DND-41 (cell line): Measurements from ENCODE around the gene U2AF2.

Experiments used
- ATAC-seq: fragments of 200-7000 bp; cut with Tn5 transposase; 3 replicates; pipeline ENCODE4 v1.9.1; 2021; ENCODE audit warnings: low read depth; ENCODE audit not compliant: insufficient read depth
- DNase-seq: peaks from one replicate; pipeline ENCODE4 v3.0.0-alpha.2; 2020
- H2AFZ ChIP-seq: 2 replicates; pipeline ENCODE4 v1.6.0; 2012; ENCODE audit warnings: low read depth, low read length
- H3K27ac ChIP-seq: 2 replicates; pipeline ENCODE4 v1.5.1; 2012; ENCODE audit warnings: low read length, inconsistent platforms
- H3K27me3 ChIP-seq: fragments of 200-600 bp; sonication (generic); 2 replicates; pipeline ENCODE4 v1.6.0; 2012; ENCODE audit warnings: low read length, mild to moderate bottlenecking, inconsistent platforms; ENCODE audit not compliant: insufficient read depth, poor library complexity
- H3K36me3 ChIP-seq: 2 replicates; pipeline ENCODE4 v1.5.1; 2012; ENCODE audit warnings: low read length, inconsistent platforms; ENCODE audit not compliant: insufficient read depth
- H3K4me1 ChIP-seq: 2 replicates; pipeline ENCODE4 v1.5.1; 2012; ENCODE audit warnings: mild to moderate bottlenecking, low read length; ENCODE audit not compliant: insufficient read depth
- H3K4me2 ChIP-seq: 2 replicates; pipeline ENCODE4 v1.6.0; 2012; ENCODE audit warnings: mild to moderate bottlenecking, moderate library complexity, low read length, inconsistent platforms; ENCODE audit not compliant: insufficient read depth
- H3K4me3 ChIP-seq, 2 experiments: fragments of 200-600 bp in 1 of 2; shearing (Covaris generic) in 1 of 2; 2 replicates each; pipeline ENCODE4 v1.5.1; 2012 to 2016; ENCODE audit warnings: inconsistent platforms in 2 of 2, low read length in 2 of 2, mild to moderate bottlenecking in 2 of 2, low read depth in 1 of 2, moderate library complexity in 1 of 2
- H3K79me2 ChIP-seq: 2 replicates; pipeline ENCODE4 v1.6.0; 2012; ENCODE audit warnings: low read length, inconsistent platforms; ENCODE audit not compliant: insufficient read depth
- H3K9ac ChIP-seq: 2 replicates; pipeline ENCODE4 v1.6.0; 2012; ENCODE audit warnings: low read depth, mild to moderate bottlenecking, inconsistent platforms, low read length, moderate library complexity
- H3K9me3 ChIP-seq: 2 replicates; pipeline ENCODE4 v1.5.1; 2012; ENCODE audit warnings: low read length, moderate library complexity, mild to moderate bottlenecking, inconsistent platforms; ENCODE audit not compliant: insufficient read depth, severe bottlenecking
- H4K20me1 ChIP-seq: 2 replicates; pipeline ENCODE4 v1.6.0; 2012; ENCODE audit warnings: low read length; ENCODE audit not compliant: insufficient read depth
- CTCF ChIP-seq: IDR thresholded peaks from 2 replicates; pipeline ENCODE4 v1.5.1; 2012; ENCODE audit warnings: borderline replicate concordance, low read length, moderate library complexity, mild to moderate bottlenecking; ENCODE audit not compliant: poor library complexity, severe bottlenecking; ENCODE audit errors: extremely low read depth
- EZH2 ChIP-seq: IDR thresholded peaks from 3 replicates; pipeline ENCODE4 v1.6.1; 2012; ENCODE audit warnings: borderline replicate concordance, low read depth, mild to moderate bottlenecking, moderate library complexity, low read length, inconsistent platforms; ENCODE audit not compliant: severe bottlenecking

Gene U2AF2

GRCh38 chr19:55694241-55694655, 39.4 kb downstream of the U2AF2 start:
- Histone ChIP-seq H3K27ac (no peak overlapping the region), H3K4me2 (no peak overlapping the region), H3K36me3 (peaks cover 83% of the 10 kb centered on the region), H3K9ac (no peak overlapping the region), H3K27me3 (no peaks in the 10 kb centered on the region), H3K9me3 (no peaks in the 10 kb centered on the region), H3K4me1 (no peaks in the 10 kb centered on the region), H2AFZ (no peak overlapping the region), H3K79me2 (no peaks in the 10 kb centered on the region), H3K4me3 (no peak overlapping the region), H4K20me1 (peaks cover 21% of the 10 kb centered on the region)
- TF ChIP-seq CTCF = no peak
- no peak for TF ChIP-seq EZH2
- ATAC-seq (no peak), DNase-seq (no peak)

- DNase-seq (no peak), ATAC-seq (no peak)
- H3K79me2 ChIP-seq = no peaks in the 10 kb centered on the region
- no peak for TF ChIP-seq EZH2
- TF ChIP-seq CTCF = no peak
- no peaks in the 10 kb centered on the region for H3K27me3 ChIP-seq
- no peaks in the 10 kb centered on the region for H3K9me3 ChIP-seq
- H3K4me1 ChIP-seq = no peaks in the 10 kb centered on the region
- H4K20me1 ChIP-seq = peaks cover 18% of the 10 kb centered on the region
- H3K9ac ChIP-seq = no peak overlapping the region
- H3K36me3 ChIP-seq = peaks cover 79% of the 10 kb centered on the region
- no peak overlapping the region for H2AFZ ChIP-seq
- H3K4me3 ChIP-seq = no peak overlapping the region
- no peak overlapping the region for H3K4me2 ChIP-seq
- H3K27ac ChIP-seq = no peak overlapping the region
Measured at GRCh38 chr19:55694656-55695491, 40.0 kb downstream of the U2AF2 start.

GRCh38 chr19:55695511-55696290, 40.9 kb downstream of the U2AF2 start:
- H3K9ac ChIP-seq = no peak overlapping the region
- no peaks in the 10 kb centered on the region for H3K9me3 ChIP-seq
- no peaks in the 10 kb centered on the region for H3K4me1 ChIP-seq
- no peak overlapping the region for H3K27ac ChIP-seq
- TF ChIP-seq EZH2 (no peak), CTCF (no peak)
- H3K79me2 ChIP-seq = no peaks in the 10 kb centered on the region
- peaks cover 76% of the 10 kb centered on the region for H3K36me3 ChIP-seq
- no peaks in the 10 kb centered on the region for H3K27me3 ChIP-seq
- ATAC-seq = no peak
- H4K20me1 ChIP-seq = peaks cover 14% of the 10 kb centered on the region
- no peak overlapping the region for H3K4me2 ChIP-seq
- H2AFZ ChIP-seq = no peak overlapping the region
- no peak for DNase-seq
- no peak overlapping the region for H3K4me3 ChIP-seq
